Measurements from ENCODE around the gene AFAP1.
A peak's percentile ranks its signal among the peaks of the same experiment; 100 is the strongest.

AFAP1 gene

DNA sequence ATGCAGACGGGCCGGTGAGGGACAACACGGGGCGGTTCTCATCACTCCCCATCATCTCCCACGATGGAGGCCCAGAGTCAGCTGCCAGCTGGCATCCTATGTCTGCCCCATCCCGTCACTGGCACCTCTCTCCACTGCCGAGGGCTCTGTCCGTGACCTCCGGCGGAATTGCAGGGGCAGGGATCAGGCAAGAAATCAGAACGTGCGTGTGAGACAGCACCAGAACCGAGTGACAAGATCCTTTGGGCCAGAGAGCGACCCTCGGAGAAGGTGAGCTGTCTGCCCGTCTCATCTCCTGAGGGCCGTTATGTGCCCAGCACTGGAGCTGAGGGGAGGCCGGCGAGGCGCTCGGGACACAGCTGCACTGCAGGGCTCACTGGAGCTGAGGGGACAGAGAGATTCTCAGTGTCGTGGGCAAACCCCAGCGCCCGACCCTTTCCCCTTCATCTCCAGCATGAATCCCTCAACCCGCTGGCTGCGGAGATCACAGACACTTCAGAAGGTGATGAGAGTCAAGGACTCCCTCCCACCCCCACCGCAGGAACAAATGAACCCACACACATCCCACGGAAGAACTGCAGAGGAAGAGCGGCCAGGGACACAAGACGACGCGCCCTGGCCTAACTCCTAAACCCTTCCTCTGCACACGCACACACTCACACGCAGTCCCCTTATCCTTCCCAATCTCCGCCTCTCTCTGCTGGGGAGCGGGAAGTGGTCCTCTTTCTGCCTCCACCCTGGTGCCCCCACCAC lies 128.7 kb downstream of the AFAP1 start:
- no peaks in the 10 kb centered on the region for H3K27me3 ChIP-seq (ENCODE audit: insufficient read depth, low read length)
- H3K4me2 ChIP-seq (ENCODE audit: low read length): no peak overlapping the region
- peaks cover 6% of the 10 kb centered on the region for H3K79me1 ChIP-seq (ENCODE audit: low read length)
- H2AFZ ChIP-seq (ENCODE audit: insufficient read depth, low read length, poor library complexity): no peak overlapping the region
- H3K4me3 ChIP-seq (ENCODE audit: low read depth, low read length): no peak overlapping the region
- no CpG with 5 or more reads among the region's 36 CpGs for WGBS (ENCODE audit: extremely low coverage, insufficient coverage, insufficient read length)
- no peak overlapping the region for H3K9ac ChIP-seq (ENCODE audit: low read length)
- H3K23ac ChIP-seq (ENCODE audit: low read length): no peak overlapping the region
- H3K4me1 ChIP-seq (ENCODE audit: control insufficient read depth in 1 of 2, insufficient read depth in 2 of 2, low read length in 2 of 2): peaks cover 16 to 22% of the 10 kb centered on the region in 2 experiments
- no peak overlapping the region for H2AK5ac ChIP-seq (ENCODE audit: low read length)
- no peak overlapping the region for H4K91ac ChIP-seq (ENCODE audit: low read depth, low read length)
- no peak overlapping the region for H3K14ac ChIP-seq (ENCODE audit: low read length)
- no peak overlapping the region for H2BK12ac ChIP-seq (ENCODE audit: low read length)
- no peak overlapping the region for H4K8ac ChIP-seq (ENCODE audit: low read depth, low read length)
- no peak overlapping the region for H3K18ac ChIP-seq (ENCODE audit: low read length)
- H2BK5ac ChIP-seq (ENCODE audit: low read depth, low read length, poor library complexity): no peak overlapping the region
- H3K27ac ChIP-seq (ENCODE audit: low read depth, low read length): no peak overlapping the region
- DNase-seq: no peak
- peaks cover 32 to 37% of the 10 kb centered on the region in 2 experiments for H3K36me3 ChIP-seq (ENCODE audit: control insufficient read depth in 1 of 2, insufficient read depth in 2 of 2, low read length in 2 of 2)
- H3K4ac ChIP-seq (ENCODE audit: low read depth, low read length): no peak overlapping the region
- H4K12ac ChIP-seq (ENCODE audit: low read depth, low read length): no peak overlapping the region
- no peaks in the 10 kb centered on the region for H3K9me3 ChIP-seq (ENCODE audit: insufficient read depth, low read depth, low read length)
- H2BK120ac ChIP-seq (ENCODE audit: insufficient read depth, low read length, poor library complexity): no peak overlapping the region
- H3K79me2 ChIP-seq (ENCODE audit: control insufficient read depth, insufficient read depth, low read length, poor library complexity): peaks cover 4% of the 10 kb centered on the region

DNA sequence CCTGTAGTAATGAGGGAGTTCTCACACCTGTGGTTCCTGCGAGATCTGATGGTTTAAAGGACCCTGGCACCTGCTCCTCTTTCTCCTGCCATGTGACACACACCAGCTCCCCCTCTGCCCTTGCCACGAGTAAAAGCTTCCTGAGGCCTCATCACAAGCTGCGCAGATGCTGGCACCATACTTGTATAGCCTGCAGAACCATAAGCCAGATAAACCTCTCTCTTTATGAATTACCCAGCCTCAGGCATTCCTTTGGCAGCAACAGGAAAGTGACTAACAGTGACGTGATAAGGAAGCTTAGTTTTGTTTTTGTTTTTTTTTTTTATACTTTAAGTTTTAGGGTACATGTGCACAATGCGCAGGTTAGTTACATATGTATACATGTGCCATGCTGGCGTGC lies 130.9 kb downstream of the AFAP1 start:
- Histone ChIP-seq H3K4me3 (ENCODE audit: low read depth, low read length) (no peak overlapping the region), H3K27me3 (ENCODE audit: insufficient read depth, low read length) (no peaks in the 10 kb centered on the region), H3K79me1 (ENCODE audit: low read length) (peaks cover 9% of the 10 kb centered on the region), H2BK12ac (ENCODE audit: low read length) (no peak overlapping the region), H3K9ac (ENCODE audit: low read length) (no peak overlapping the region), H3K79me2 (ENCODE audit: control insufficient read depth, insufficient read depth, low read length, poor library complexity) (peaks cover 4% of the 10 kb centered on the region), H3K36me3 (ENCODE audit: control insufficient read depth in 1 of 2, insufficient read depth in 2 of 2, low read length in 2 of 2) (peaks cover 25 to 28% of the 10 kb centered on the region in 2 experiments), H2BK120ac (ENCODE audit: insufficient read depth, low read length, poor library complexity) (no peak overlapping the region), H2AK5ac (ENCODE audit: low read length) (no peak overlapping the region), H3K4me2 (ENCODE audit: low read length) (no peak overlapping the region), H3K18ac (ENCODE audit: low read length) (no peak overlapping the region), H4K12ac (ENCODE audit: low read depth, low read length) (no peak overlapping the region), H2BK5ac (ENCODE audit: low read depth, low read length, poor library complexity) (no peak overlapping the region), H3K23ac (ENCODE audit: low read length) (no peak overlapping the region), H3K9me3 (ENCODE audit: insufficient read depth, low read depth, low read length) (no peaks in the 10 kb centered on the region), H2AFZ (ENCODE audit: insufficient read depth, low read length, poor library complexity) (no peak overlapping the region), H3K4me1 (ENCODE audit: control insufficient read depth in 1 of 2, insufficient read depth in 2 of 2, low read length in 2 of 2) (peaks cover 22 to 33% of the 10 kb centered on the region in 2 experiments), H3K4ac (ENCODE audit: low read depth, low read length) (no peak overlapping the region), H4K8ac (ENCODE audit: low read depth, low read length) (no peak overlapping the region), H4K91ac (ENCODE audit: low read depth, low read length) (no peak overlapping the region), H3K27ac (ENCODE audit: low read depth, low read length) (no peak overlapping the region), H3K14ac (ENCODE audit: low read length) (no peak overlapping the region)
- peak in 1 of 2 donors; percentile 44 for DNase-seq
- WGBS (ENCODE audit: extremely low coverage, insufficient coverage, insufficient read length): no CpG with 5 or more reads among the region's 6 CpGs

DNA sequence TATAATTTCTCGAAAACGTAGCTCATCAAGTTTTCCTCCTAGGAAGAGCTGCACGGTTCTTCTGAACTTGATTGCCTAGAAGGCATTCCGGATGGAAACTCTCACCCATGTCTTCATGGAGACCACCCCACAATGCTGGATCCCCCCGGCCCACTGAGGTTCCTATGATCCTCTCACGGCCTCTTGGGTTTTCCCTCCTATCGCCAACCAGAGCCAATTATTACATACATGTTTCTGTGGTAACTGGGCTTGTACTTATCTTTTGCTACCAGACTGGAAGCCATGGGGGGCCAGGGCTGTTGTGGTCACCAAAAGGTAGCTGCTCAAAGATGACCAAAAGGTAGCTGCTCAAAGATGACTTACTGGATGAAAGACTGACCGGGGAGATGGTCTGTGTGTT lies 131.5 kb downstream of the AFAP1 start:
- Histone ChIP-seq H3K23ac (ENCODE audit: low read length) (no peak overlapping the region), H4K12ac (ENCODE audit: low read depth, low read length) (no peak overlapping the region), H3K4me1 (ENCODE audit: control insufficient read depth in 1 of 2, insufficient read depth in 2 of 2, low read length in 2 of 2) (peaks cover 22 to 33% of the 10 kb centered on the region in 2 experiments), H3K79me2 (ENCODE audit: control insufficient read depth, insufficient read depth, low read length, poor library complexity) (peaks cover 4% of the 10 kb centered on the region), H3K4ac (ENCODE audit: low read depth, low read length) (no peak overlapping the region), H3K27ac (ENCODE audit: low read depth, low read length) (no peak overlapping the region), H2BK12ac (ENCODE audit: low read length) (no peak overlapping the region), H2BK120ac (ENCODE audit: insufficient read depth, low read length, poor library complexity) (no peak overlapping the region), H2AK5ac (ENCODE audit: low read length) (no peak overlapping the region), H3K9ac (ENCODE audit: low read length) (no peak overlapping the region), H3K14ac (ENCODE audit: low read length) (no peak overlapping the region), H4K91ac (ENCODE audit: low read depth, low read length) (no peak overlapping the region), H3K36me3 (ENCODE audit: control insufficient read depth in 1 of 2, insufficient read depth in 2 of 2, low read length in 2 of 2) (peaks cover 25 to 30% of the 10 kb centered on the region in 2 experiments), H2BK5ac (ENCODE audit: low read depth, low read length, poor library complexity) (no peak overlapping the region), H4K8ac (ENCODE audit: low read depth, low read length) (no peak overlapping the region), H2AFZ (ENCODE audit: insufficient read depth, low read length, poor library complexity) (no peak overlapping the region), H3K4me3 (ENCODE audit: low read depth, low read length) (no peak overlapping the region), H3K18ac (ENCODE audit: low read length) (no peak overlapping the region), H3K9me3 (ENCODE audit: insufficient read depth, low read depth, low read length) (no peaks in the 10 kb centered on the region), H3K4me2 (ENCODE audit: low read length) (no peak overlapping the region), H3K27me3 (ENCODE audit: insufficient read depth, low read length) (no peaks in the 10 kb centered on the region), H3K79me1 (ENCODE audit: low read length) (peaks cover 9% of the 10 kb centered on the region)
- no CpG with 5 or more reads among the region's 8 CpGs for WGBS (ENCODE audit: extremely low coverage, insufficient coverage, insufficient read length)
- no peak for DNase-seq

DNA sequence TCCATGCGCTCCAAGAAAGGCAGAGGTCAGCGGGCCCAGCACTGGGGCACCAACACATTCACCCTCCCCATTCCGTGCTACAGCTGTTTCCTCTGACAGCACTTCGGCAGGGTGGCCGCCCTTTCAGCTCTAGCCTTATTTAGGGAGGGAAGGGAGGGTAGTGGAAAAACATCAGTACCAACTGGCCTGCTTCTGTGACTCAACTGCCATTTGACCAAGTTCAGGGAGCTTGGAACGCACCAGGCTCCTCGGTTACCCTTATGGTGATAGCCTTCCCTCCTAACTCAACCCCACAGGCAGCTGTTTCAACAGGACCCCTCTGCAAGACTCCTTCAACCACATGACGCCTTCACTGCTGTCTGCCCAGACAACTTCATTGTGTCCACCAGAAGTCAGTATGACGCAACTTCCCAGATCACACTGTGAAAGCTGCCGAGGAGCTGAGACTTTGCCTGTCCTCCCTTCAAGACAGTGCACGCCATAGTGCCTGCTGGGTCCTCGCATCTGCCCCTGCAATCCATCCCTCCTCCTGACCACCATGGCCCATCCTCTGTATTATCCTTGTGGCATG lies 132.2 kb downstream of the AFAP1 start:
- H2BK120ac ChIP-seq (ENCODE audit: insufficient read depth, low read length, poor library complexity): peak overlapping the region; percentile 40
- no CpG with 5 or more reads among the region's 12 CpGs for WGBS (ENCODE audit: extremely low coverage, insufficient coverage, insufficient read length)

More for the DNA sequence above, 132.2 kb downstream of the AFAP1 start:
- Histone ChIP-seq H3K79me2 (ENCODE audit: control insufficient read depth, insufficient read depth, low read length, poor library complexity) (peaks cover 4% of the 10 kb centered on the region), H3K18ac (ENCODE audit: low read length) (peak overlapping the region; percentile 51), H2AK5ac (ENCODE audit: low read length) (peak overlapping the region; percentile 33), H3K4ac (ENCODE audit: low read depth, low read length) (no peak overlapping the region), H3K4me1 (ENCODE audit: control insufficient read depth in 1 of 2, insufficient read depth in 2 of 2, low read length in 2 of 2) (peaks cover 22 to 33% of the 10 kb centered on the region in 2 experiments), H4K12ac (ENCODE audit: low read depth, low read length) (no peak overlapping the region), H3K79me1 (ENCODE audit: low read length) (peaks cover 9% of the 10 kb centered on the region), H4K91ac (ENCODE audit: low read depth, low read length) (peak overlapping the region; percentile 4), H3K14ac (ENCODE audit: low read length) (peak overlapping the region; percentile 30), H4K8ac (ENCODE audit: low read depth, low read length) (no peak overlapping the region), H2BK5ac (ENCODE audit: low read depth, low read length, poor library complexity) (peak overlapping the region; percentile 22), H2AFZ (ENCODE audit: insufficient read depth, low read length, poor library complexity) (peak overlapping the region; percentile 19), H3K9me3 (ENCODE audit: insufficient read depth, low read depth, low read length) (no peaks in the 10 kb centered on the region), H3K4me3 (ENCODE audit: low read depth, low read length) (no peak overlapping the region), H3K36me3 (ENCODE audit: control insufficient read depth in 1 of 2, insufficient read depth in 2 of 2, low read length in 2 of 2) (peaks cover 25 to 30% of the 10 kb centered on the region in 2 experiments), H3K9ac (ENCODE audit: low read length) (no peak overlapping the region), H3K27ac (ENCODE audit: low read depth, low read length) (no peak overlapping the region), H2BK12ac (ENCODE audit: low read length) (peak overlapping the region; percentile 34), H3K27me3 (ENCODE audit: insufficient read depth, low read length) (no peaks in the 10 kb centered on the region), H3K23ac (ENCODE audit: low read length) (no peak overlapping the region), H3K4me2 (ENCODE audit: low read length) (no peak overlapping the region)
- no peak for DNase-seq
